Neutrophil (primary cell): ENCODE measurements around the gene ZNF385D.

Experiments
- H3K27ac ChIP-seq: fragments of 200-600 bp; sonication (generic); 2 replicates; pipeline ENCODE4 v1.5.1; 2016; ENCODE audit warnings: mild to moderate bottlenecking, moderate library complexity
- H3K27me3 ChIP-seq: fragments of 200-600 bp; sonication (generic); 2 replicates; pipeline ENCODE4 v1.6.0; 2016; ENCODE audit warnings: mild to moderate bottlenecking
- H3K36me3 ChIP-seq: fragments of 200-600 bp; sonication (generic); 2 replicates; pipeline ENCODE4 v1.5.1; 2017
- H3K4me1 ChIP-seq, 2 experiments: fragments of 200-600 bp in 1 of 2; sonication (generic) in 1 of 2; 1 replicate in 1 of 2; 2 replicates in 1 of 2; pipeline versions ENCODE4 v1.5.1 to v1.6.1; 2013 to 2016; ENCODE audit warnings: low read depth in 1 of 2, low read length in 1 of 2, mild to moderate bottlenecking in 1 of 2, moderate library complexity in 1 of 2; ENCODE audit not compliant: control insufficient read depth in 1 of 2, insufficient read depth in 1 of 2
- H3K4me3 ChIP-seq, 2 experiments: fragments of 200-600 bp in 1 of 2; sonication (generic) in 1 of 2; 1 replicate in 1 of 2; 2 replicates in 1 of 2; pipeline ENCODE4 v1.5.1; 2013 to 2016; ENCODE audit warnings: low read depth in 1 of 2, low read length in 1 of 2, mild to moderate bottlenecking in 1 of 2, moderate library complexity in 1 of 2
- H3K9me3 ChIP-seq: fragments of 200-600 bp; sonication (generic); 2 replicates; pipeline ENCODE4 v1.5.1; 2016
- CTCF ChIP-seq: fragments of 200-600 bp; sonication (generic); IDR thresholded peaks from 2 replicates; pipeline ENCODE4 v1.5.1; 2016; ENCODE audit warnings: antibody characterized with exemption

ZNF385D gene

GRCh38 chr3:21785765-21786437 lies 34.9 kb upstream of the ZNF385D start:
- no peaks in the 10 kb centered on the region for H3K36me3 ChIP-seq
- H3K4me1 ChIP-seq, result no peaks in the 10 kb centered on the region
- no peak overlapping the region for H3K27ac ChIP-seq
- TF ChIP-seq CTCF, result no peak
- H3K4me3 ChIP-seq, result no peak overlapping the region
- H3K27me3 ChIP-seq, result no peaks in the 10 kb centered on the region
- no peaks in the 10 kb centered on the region for H3K9me3 ChIP-seq

- H3K27me3 ChIP-seq, result no peaks in the 10 kb centered on the region
- no peak overlapping the region for H3K4me3 ChIP-seq
- H3K27ac ChIP-seq, result no peak overlapping the region
- H3K9me3 ChIP-seq, result no peaks in the 10 kb centered on the region
- H3K36me3 ChIP-seq, result no peaks in the 10 kb centered on the region
- no peaks in the 10 kb centered on the region for H3K4me1 ChIP-seq
- no peak for TF ChIP-seq CTCF
Observed at GRCh38 chr3:21783839-21784238, 32.8 kb upstream of the ZNF385D start.

GRCh38 chr3:21781355-21781754 lies 30.3 kb upstream of the ZNF385D start:
- H3K9me3 ChIP-seq, result no peaks in the 10 kb centered on the region
- no peak for TF ChIP-seq CTCF
- no peaks in the 10 kb centered on the region for H3K27me3 ChIP-seq
- no peaks in the 10 kb centered on the region for H3K36me3 ChIP-seq
- no peak overlapping the region for H3K27ac ChIP-seq
- H3K4me3 ChIP-seq, result no peak overlapping the region
- no peaks in the 10 kb centered on the region for H3K4me1 ChIP-seq

DNA sequence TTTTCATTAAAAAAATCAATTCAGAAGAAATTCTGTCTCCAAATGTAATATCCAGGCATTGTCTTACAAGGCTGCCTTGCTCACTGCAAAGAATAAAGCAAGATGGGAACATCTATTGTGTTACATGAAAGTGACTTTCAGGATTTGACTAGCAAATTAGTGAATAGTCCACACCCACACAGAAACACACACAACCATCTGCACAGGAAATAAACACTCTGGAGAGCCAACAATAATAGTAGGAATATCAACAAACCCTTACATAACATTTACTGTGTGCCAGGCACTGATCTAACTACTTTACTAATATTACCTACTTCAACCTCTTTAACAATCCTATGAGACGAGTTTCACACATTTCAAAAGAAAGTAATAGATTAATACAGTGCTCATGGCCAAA lies 28.9 kb upstream of the ZNF385D start:
- H3K27me3 ChIP-seq, result no peaks in the 10 kb centered on the region
- no peak overlapping the region for H3K27ac ChIP-seq
- H3K4me3 ChIP-seq, result no peak overlapping the region
- TF ChIP-seq CTCF, result no peak
- H3K36me3 ChIP-seq, result no peaks in the 10 kb centered on the region
- no peaks in the 10 kb centered on the region for H3K9me3 ChIP-seq
- no peaks in the 10 kb centered on the region for H3K4me1 ChIP-seq

- H3K27me3 ChIP-seq, result no peaks in the 10 kb centered on the region
- H3K4me3 ChIP-seq, result no peak overlapping the region
- no peak overlapping the region for H3K27ac ChIP-seq
- TF ChIP-seq CTCF, result no peak
- no peaks in the 10 kb centered on the region for H3K4me1 ChIP-seq
- no peaks in the 10 kb centered on the region for H3K9me3 ChIP-seq
- no peaks in the 10 kb centered on the region for H3K36me3 ChIP-seq
Observed at GRCh38 chr3:21778715-21779114, 27.7 kb upstream of the ZNF385D start.

DNA sequence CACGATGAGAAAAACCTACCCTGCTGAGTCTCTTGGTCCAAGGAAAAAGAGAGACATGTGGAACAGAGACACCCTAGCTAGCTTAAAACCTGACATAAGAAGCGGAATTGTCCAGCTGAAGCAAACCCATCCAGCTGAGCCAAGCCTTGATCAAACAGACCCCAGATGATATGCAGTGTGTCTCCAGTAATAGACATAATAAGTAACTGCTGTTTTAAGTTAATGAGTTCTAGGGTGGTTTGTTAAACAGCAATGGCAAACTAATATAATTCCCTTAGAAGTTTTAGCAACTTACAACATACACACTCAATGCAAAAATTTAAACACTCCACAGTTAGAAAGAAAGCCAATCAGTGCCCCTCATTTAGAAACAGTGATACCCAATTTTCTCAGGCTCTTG lies 26.8 kb upstream of the ZNF385D start:
- Histone ChIP-seq H3K36me3 (no peaks in the 10 kb centered on the region), H3K27me3 (no peaks in the 10 kb centered on the region), H3K9me3 (no peaks in the 10 kb centered on the region), H3K27ac (no peak overlapping the region), H3K4me1 (no peaks in the 10 kb centered on the region), H3K4me3 (no peak overlapping the region)
- TF ChIP-seq CTCF, result no peak
